Peyer's patch (tissue), 4 donors: ENCODE results near the gene TMC5.

Experiments used
- CTCF ChIP-seq, 6 experiments: fragments of 450-650 bp in 4 of 6; fragments of 200-600 bp in 2 of 6; sonication (generic) in 1 of 6; IDR thresholded peaks; one replicate each; pipeline ENCODE4 v1.5.1; 2017 to 2019; ENCODE audit warnings: antibody characterized with exemption in 6 of 6, mild to moderate bottlenecking in 3 of 6, moderate library complexity in 1 of 6
- POLR2A ChIP-seq, 2 donors: fragments of 450-650 bp; IDR thresholded peaks; one replicate each; pipeline ENCODE4 v1.5.1; 2017; ENCODE audit warnings: antibody characterized with exemption in 2 of 2, mild to moderate bottlenecking in 2 of 2, moderate library complexity in 2 of 2

- no peak for TF ChIP-seq CTCF (IDR thresholded peaks at IDR 0.05)
- no peak for TF ChIP-seq POLR2A (IDR thresholded peaks at IDR 0.05)
Measured at GRCh38 chr16:19379838-19380237, 37.8 kb upstream of the TMC5 start.
